Chondrocyte (in vitro differentiated cells): ENCODE measurements around the gene WDR38. TPM values are rescaled to one million over a fixed set of nuclear protein-coding genes. Genes with fewer than 3 reads are reported as not detected.

Experiments used
- DNase-seq: peaks from one replicate; pipeline ENCODE4 v3.0.0; 2021; ENCODE audit warnings: mixed read lengths, low spot score
- H3K27ac Mint-ChIP-seq: one replicate; pipeline ENCODE4 v1.8.0; 2021; ENCODE audit warnings: mild to moderate bottlenecking, moderate library complexity, mixed read lengths; ENCODE audit not compliant: unreplicated experiment
- H3K27me3 Mint-ChIP-seq: 2 replicates; pipeline ENCODE4 v1.8.0; 2021; ENCODE audit warnings: low read depth, mixed read lengths
- H3K36me3 Mint-ChIP-seq: 2 replicates; pipeline ENCODE4 v1.8.0; 2021; ENCODE audit warnings: low read depth, mixed read lengths
- H3K4me1 Mint-ChIP-seq: 2 replicates; pipeline ENCODE4 v1.8.0; 2021; ENCODE audit warnings: low read depth, mild to moderate bottlenecking, mixed read lengths
- H3K4me3 Mint-ChIP-seq: one replicate; pipeline ENCODE4 v1.8.0; 2021; ENCODE audit warnings: mild to moderate bottlenecking, moderate library complexity, mixed read lengths; ENCODE audit not compliant: unreplicated experiment
- H3K9me3 Mint-ChIP-seq: 2 replicates; pipeline ENCODE4 v1.8.0; 2021; ENCODE audit warnings: low read depth, mixed read lengths
- CTCF ChIP-seq: fragments of 200-600 bp; sonication (generic); IDR thresholded peaks from 2 replicates; pipeline ENCODE4 v1.5.0; 2021; ENCODE audit warnings: antibody characterized with exemption, mild to moderate bottlenecking, moderate library complexity
- total RNA-seq: library from RNA; stranded (reverse); gene quantifications from 3 replicates; pipeline ENCODE4 v1.2.1, GENCODE V29; 2021

Gene WDR38
- total RNA-seq, 1 donor from 2014 or later: not detected

DNA sequence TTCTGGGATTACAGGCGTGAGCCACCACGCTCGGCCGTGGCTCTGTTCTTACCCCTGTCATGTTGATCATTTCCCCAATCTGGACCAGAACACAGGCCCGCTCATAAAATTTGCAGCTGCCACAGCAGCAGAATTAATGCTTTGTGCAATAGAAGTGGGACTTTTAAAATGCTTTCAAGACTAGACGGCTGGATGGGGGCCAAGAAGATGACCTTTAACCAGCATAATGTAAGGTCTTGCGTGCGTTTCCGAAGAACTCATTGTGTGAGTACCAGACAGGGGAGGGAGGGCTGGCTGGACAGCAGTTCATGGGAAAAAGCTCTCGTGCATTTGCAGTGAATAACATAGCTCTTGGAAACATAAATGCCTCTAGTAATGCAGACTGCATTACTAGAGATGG lies 3.5 kb upstream of the WDR38 start:
- Mint-ChIP-seq H3K27ac (peak overlapping the region; percentile 91), H3K4me3 (no peak overlapping the region), H3K9me3 (no peaks in the 10 kb centered on the region), H3K27me3 (no peaks in the 10 kb centered on the region), H3K4me1 (peaks cover 45% of the 10 kb centered on the region), H3K36me3 (no peaks in the 10 kb centered on the region)
- TF ChIP-seq CTCF: no peak
- DNase-seq: no peak

GRCh38 chr9:124852121-124852828 lies 985 bp upstream of the WDR38 start:
- no peak for DNase-seq
- Mint-ChIP-seq H3K4me1 (peaks cover 40% of the 10 kb centered on the region), H3K27ac (peak overlapping the region; percentile 93), H3K27me3 (no peaks in the 10 kb centered on the region), H3K4me3 (peak overlapping the region; percentile 68), H3K36me3 (no peaks in the 10 kb centered on the region), H3K9me3 (no peaks in the 10 kb centered on the region)
- no peak for TF ChIP-seq CTCF

- no peak for TF ChIP-seq CTCF
- Mint-ChIP-seq H3K9me3 (no peaks in the 10 kb centered on the region), H3K27me3 (no peaks in the 10 kb centered on the region), H3K4me1 (peaks cover 40% of the 10 kb centered on the region), H3K4me3 (peak overlapping the region; percentile 68), H3K36me3 (peaks cover 3% of the 10 kb centered on the region), H3K27ac (no peak overlapping the region)
- DNase-seq: no peak
Observed at GRCh38 chr9:124853605-124854143, 414 bp downstream of the WDR38 start.

DNA sequence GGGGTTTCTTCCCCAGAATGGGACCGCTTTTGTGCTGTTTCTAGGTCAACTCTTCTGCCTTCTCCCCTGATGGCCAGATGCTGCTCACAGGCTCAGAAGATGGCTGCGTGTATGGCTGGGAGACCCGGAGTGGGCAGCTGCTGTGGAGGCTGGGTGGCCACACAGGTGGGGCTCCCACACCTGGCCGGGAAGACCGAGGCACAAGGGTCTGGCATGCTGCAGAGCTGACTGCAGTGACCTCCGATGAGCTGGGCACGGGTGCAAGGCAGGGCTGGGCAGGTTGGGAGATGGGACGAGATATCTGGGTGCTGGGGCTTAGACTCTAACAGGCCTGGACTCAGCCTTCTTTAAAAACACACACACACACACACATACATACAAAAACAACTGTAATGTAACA lies 901 bp downstream of the WDR38 start:
- H3K36me3 Mint-ChIP-seq: peaks cover 3% of the 10 kb centered on the region
- no peak for DNase-seq
- TF ChIP-seq CTCF: no peak
- no peak overlapping the region for H3K4me3 Mint-ChIP-seq
- no peak overlapping the region for H3K27ac Mint-ChIP-seq
- H3K27me3 Mint-ChIP-seq: no peaks in the 10 kb centered on the region
- peaks cover 44% of the 10 kb centered on the region for H3K4me1 Mint-ChIP-seq
- H3K9me3 Mint-ChIP-seq: no peaks in the 10 kb centered on the region

- DNase-seq: no peak
- no peak overlapping the region for H3K4me3 Mint-ChIP-seq
- H3K9me3 Mint-ChIP-seq: no peaks in the 10 kb centered on the region
- peaks cover 7% of the 10 kb centered on the region for H3K36me3 Mint-ChIP-seq
- H3K4me1 Mint-ChIP-seq: peaks cover 45% of the 10 kb centered on the region
- peak overlapping the region; percentile 72 for H3K27ac Mint-ChIP-seq
- H3K27me3 Mint-ChIP-seq: no peaks in the 10 kb centered on the region
- TF ChIP-seq CTCF: no peak
Observed at GRCh38 chr9:124854822-124855221, 1.6 kb downstream of the WDR38 start.
